ENCODE measurements around the gene NPAS2. TPM values are rescaled to one million over a fixed set of nuclear protein-coding genes. Genes with fewer than 3 reads are reported as not detected.

NPAS2 gene
- total RNA-seq, 1 donor from 2014 or later, result 11.4 TPM

GRCh38 chr2:100906131-100906530 is 86.2 kb downstream of the NPAS2 start:
- no peak for ATAC-seq
- Histone ChIP-seq H3K27me3 (no peaks in the 10 kb centered on the region), H3K36me3 (no peaks in the 10 kb centered on the region), H3K9me3 (no peaks in the 10 kb centered on the region), H3K27ac (no peak overlapping the region), H3K4me3 (no peak overlapping the region), H3K4me1 (no peaks in the 10 kb centered on the region)
- DNase-seq, result no peak
- intact Hi-C loops (cut with DNase I), result no loop called here
- TF ChIP-seq CTCF (IDR thresholded peaks at IDR 0.05), result no peak

GRCh38 chr2:100906679-100907078 is 86.7 kb downstream of the NPAS2 start:
- Histone ChIP-seq H3K4me1 (no peaks in the 10 kb centered on the region), H3K27ac (no peak overlapping the region), H3K36me3 (no peaks in the 10 kb centered on the region), H3K9me3 (no peaks in the 10 kb centered on the region), H3K4me3 (no peak overlapping the region), H3K27me3 (no peaks in the 10 kb centered on the region)
- ATAC-seq (no peak), DNase-seq (no peak)
- intact Hi-C loops (cut with DNase I), result no loop called here
- TF ChIP-seq CTCF (IDR thresholded peaks at IDR 0.05), result no peak

GRCh38 chr2:100907832-100908231 is 87.9 kb downstream of the NPAS2 start:
- DNase-seq (no peak), ATAC-seq (no peak)
- no peaks in the 10 kb centered on the region for H3K4me1 ChIP-seq

GRCh38 chr2:100909534-100910081 is 89.7 kb downstream of the NPAS2 start:
- no peaks in the 10 kb centered on the region for H3K36me3 ChIP-seq
- TF ChIP-seq CTCF (IDR thresholded peaks at IDR 0.05), result no peak
- no peaks in the 10 kb centered on the region for H3K4me1 ChIP-seq
- H3K27ac ChIP-seq, result no peak overlapping the region
- no peak for DNase-seq
- ATAC-seq, result no peak
- H3K9me3 ChIP-seq, result no peaks in the 10 kb centered on the region
- no peak overlapping the region for H3K4me3 ChIP-seq
- intact Hi-C loops (cut with DNase I), result no loop called here
- no peaks in the 10 kb centered on the region for H3K27me3 ChIP-seq

More at GRCh38 chr2:100907832-100908231, 87.9 kb downstream of the NPAS2 start:
- no peaks in the 10 kb centered on the region for H3K36me3 ChIP-seq
- no peaks in the 10 kb centered on the region for H3K27me3 ChIP-seq
- no peak overlapping the region for H3K4me3 ChIP-seq
- intact Hi-C loops (cut with DNase I), result no loop called here
- no peaks in the 10 kb centered on the region for H3K9me3 ChIP-seq
- no peak overlapping the region for H3K27ac ChIP-seq
- TF ChIP-seq CTCF (IDR thresholded peaks at IDR 0.05), result no peak

- intact Hi-C loops (cut with DNase I), result no loop called here
- no peaks in the 10 kb centered on the region for H3K9me3 ChIP-seq
- no peaks in the 10 kb centered on the region for H3K4me1 ChIP-seq
- no peak overlapping the region for H3K4me3 ChIP-seq
- no peaks in the 10 kb centered on the region for H3K27me3 ChIP-seq
- no peak for DNase-seq
- H3K36me3 ChIP-seq, result no peaks in the 10 kb centered on the region
- no peak for TF ChIP-seq CTCF (IDR thresholded peaks at IDR 0.05)
- no peak for ATAC-seq
- no peak overlapping the region for H3K27ac ChIP-seq
These were observed 90.2 kb downstream of the NPAS2 start for GRCh38 chr2:100910111-100910510.

- DNase-seq, result no peak
- Histone ChIP-seq H3K4me1 (no peaks in the 10 kb centered on the region), H3K27me3 (no peaks in the 10 kb centered on the region), H3K4me3 (no peak overlapping the region), H3K36me3 (no peaks in the 10 kb centered on the region), H3K9me3 (no peaks in the 10 kb centered on the region), H3K27ac (no peak overlapping the region)
- peak; percentile 35 for TF ChIP-seq CTCF (IDR thresholded peaks at IDR 0.05)
- intact Hi-C loops (cut with DNase I), result no loop called here
- no peak for ATAC-seq
These were observed 99.4 kb downstream of the NPAS2 start for GRCh38 chr2:100919316-100919715.

Measured in upper lobe of right lung (tissue), 1 donor.